Tibial nerve (tissue), 4 donors: ENCODE measurements around the gene IQCM.

Source experiments
- CTCF ChIP-seq, 5 experiments: fragments of 200-600 bp in 3 of 5; fragments of 450-650 bp in 2 of 5; sonication (generic) in 3 of 5; IDR thresholded peaks; one replicate each; pipeline ENCODE4 v1.5.1; 2016 to 2019; ENCODE audit warnings: antibody characterized with exemption in 5 of 5, mild to moderate bottlenecking in 3 of 5, moderate library complexity in 2 of 5
- EP300 ChIP-seq, 2 donors: sonication (generic); formaldehyde crosslinking; IDR thresholded peaks; one replicate each; pipeline ENCODE4 v1.6.1; 2017; ENCODE audit warnings: antibody characterized with exemption in 2 of 2, mild to moderate bottlenecking in 1 of 2
- POLR2A ChIP-seq, 2 donors: fragments of 450-650 bp; IDR thresholded peaks; one replicate each; pipeline ENCODE4 v1.6.1; 2017; ENCODE audit warnings: antibody characterized with exemption in 2 of 2, mild to moderate bottlenecking in 2 of 2, moderate library complexity in 2 of 2

GRCh38 chr4:149353241-149353640 lies 462.4 kb downstream of the IQCM start:
- TF ChIP-seq CTCF (IDR thresholded peaks at IDR 0.05), result no peak
- TF ChIP-seq EP300 (IDR thresholded peaks at IDR 0.05), result no peak
- TF ChIP-seq POLR2A (IDR thresholded peaks at IDR 0.05), result no peak
